ENCODE measurements around the gene CALB2. TPM values are rescaled to one million over a fixed set of nuclear protein-coding genes. Genes with fewer than 3 reads are reported as not detected.

The CALB2 gene
- total RNA-seq, 3 donors from 2014 or later, result 7.5 to 169 (median 22.2) TPM

- no peaks in the 10 kb centered on the region for H3K27me3 ChIP-seq
- H3K4me1 ChIP-seq, result no peaks in the 10 kb centered on the region
- H3K4me3 ChIP-seq, result no peak overlapping the region
- peak overlapping the region in 1 of 2 donors; percentile 31 for H3K27ac ChIP-seq
- intact Hi-C loops (cut with DNase I; ENCODE audit: low total_unique reads), result no loop called here
- TF ChIP-seq POLR2AphosphoS5 (IDR thresholded peaks at IDR 0.05) (no peak), CTCF (IDR thresholded peaks at IDR 0.05) (no peak), POLR2A (IDR thresholded peaks at IDR 0.05) (no peak)
- DNase-seq (ENCODE audit: low spot score in 2 of 2), result no peak
- no peaks in the 10 kb centered on the region for H3K36me3 ChIP-seq
- H3K9me3 ChIP-seq, result no peaks in the 10 kb centered on the region
Observed at GRCh38 chr16:71387045-71387871, 28.7 kb downstream of the CALB2 start.

GRCh38 chr16:71389330-71389729 is 30.8 kb downstream of the CALB2 start:
- intact Hi-C loops (cut with DNase I; ENCODE audit: low total_unique reads), result no loop called here
- DNase-seq (ENCODE audit: low spot score in 2 of 2), result no peak
- H3K4me3 ChIP-seq, result no peak overlapping the region
- H3K9me3 ChIP-seq, result no peaks in the 10 kb centered on the region
- no peak overlapping the region for H3K27ac ChIP-seq
- no peaks in the 10 kb centered on the region for H3K36me3 ChIP-seq
- H3K4me1 ChIP-seq, result no peaks in the 10 kb centered on the region
- H3K27me3 ChIP-seq, result no peaks in the 10 kb centered on the region
- TF ChIP-seq POLR2AphosphoS5 (IDR thresholded peaks at IDR 0.05), result no peak
- TF ChIP-seq CTCF (IDR thresholded peaks at IDR 0.05), result no peak
- no peak for TF ChIP-seq POLR2A (IDR thresholded peaks at IDR 0.05)

GRCh38 chr16:71396594-71396993 is 38.1 kb downstream of the CALB2 start:
- Histone ChIP-seq H3K36me3 (no peaks in the 10 kb centered on the region), H3K4me1 (no peaks in the 10 kb centered on the region), H3K27me3 (no peaks in the 10 kb centered on the region), H3K27ac (no peak overlapping the region), H3K9me3 (no peaks in the 10 kb centered on the region), H3K4me3 (no peak overlapping the region)
- no peak for DNase-seq (ENCODE audit: low spot score in 2 of 2)
- TF ChIP-seq POLR2AphosphoS5 (IDR thresholded peaks at IDR 0.05) (no peak), CTCF (IDR thresholded peaks at IDR 0.05) (no peak), POLR2A (IDR thresholded peaks at IDR 0.05) (no peak)
- intact Hi-C loops (cut with DNase I; ENCODE audit: low total_unique reads), result no loop called here

- H3K36me3 ChIP-seq, result no peaks in the 10 kb centered on the region
- intact Hi-C loops (cut with DNase I; ENCODE audit: low total_unique reads), result no loop called here
- H3K9me3 ChIP-seq, result no peaks in the 10 kb centered on the region
- H3K27ac ChIP-seq, result no peak overlapping the region
- H3K4me1 ChIP-seq, result no peaks in the 10 kb centered on the region
- TF ChIP-seq CTCF (IDR thresholded peaks at IDR 0.05), result no peak
- no peak for TF ChIP-seq POLR2AphosphoS5 (IDR thresholded peaks at IDR 0.05)
- no peak for TF ChIP-seq POLR2A (IDR thresholded peaks at IDR 0.05)
- no peak for DNase-seq (ENCODE audit: low spot score in 2 of 2)
- H3K4me3 ChIP-seq, result no peak overlapping the region
- H3K27me3 ChIP-seq, result no peaks in the 10 kb centered on the region
Observed at GRCh38 chr16:71399801-71400563, 41.5 kb downstream of the CALB2 start.

- intact Hi-C loops (cut with DNase I; ENCODE audit: low total_unique reads), result no loop called here
- Histone ChIP-seq H3K27ac (no peak overlapping the region), H3K4me1 (no peaks in the 10 kb centered on the region), H3K4me3 (no peak overlapping the region), H3K9me3 (no peaks in the 10 kb centered on the region), H3K36me3 (no peaks in the 10 kb centered on the region), H3K27me3 (no peaks in the 10 kb centered on the region)
- DNase-seq (ENCODE audit: low spot score in 2 of 2), result no peak
- TF ChIP-seq CTCF (IDR thresholded peaks at IDR 0.05), result no peak
- no peak for TF ChIP-seq POLR2AphosphoS5 (IDR thresholded peaks at IDR 0.05)
Observed at GRCh38 chr16:71402007-71402406, 43.5 kb downstream of the CALB2 start.
